Thymus (tissue), 11 donors: ENCODE results near the gene USPL1. TPM values are rescaled to one million over a fixed set of nuclear protein-coding genes. Genes with fewer than 3 reads are reported as not detected.

Experiments
- DNase-seq, 9 donors: peaks; one replicate each; pipeline ENCODE4 v3.0.0-alpha.2; 2013; ENCODE audit warnings: low spot score in 9 of 9, low read depth in 6 of 9, missing footprints in 1 of 9
- H3K27ac ChIP-seq, 2 donors: one replicate each; pipeline ENCODE4 v1.5.1; 2013; ENCODE audit warnings: control low read depth in 1 of 2, low read depth in 1 of 2, low read length in 1 of 2, mild to moderate bottlenecking in 1 of 2, moderate library complexity in 1 of 2
- H3K27me3 ChIP-seq, 2 donors: one replicate each; pipeline ENCODE4 v1.5.1; 2013; ENCODE audit warnings: low read length in 1 of 2; ENCODE audit not compliant: control insufficient read depth in 2 of 2, insufficient read depth in 1 of 2
- H3K36me3 ChIP-seq, 2 donors: one replicate each; pipeline ENCODE4 v1.5.1; 2013; ENCODE audit warnings: low read length in 1 of 2, mild to moderate bottlenecking in 1 of 2, moderate library complexity in 1 of 2; ENCODE audit not compliant: control insufficient read depth in 2 of 2, insufficient read depth in 2 of 2
- H3K4me1 ChIP-seq, 2 donors: one replicate each; pipeline ENCODE4 v1.5.1; 2013; ENCODE audit warnings: low read length in 2 of 2; ENCODE audit not compliant: control insufficient read depth in 2 of 2, insufficient read depth in 2 of 2
- H3K4me3 ChIP-seq, 2 donors: one replicate each; pipeline ENCODE4 v1.5.1; 2013; ENCODE audit warnings: low read length in 2 of 2, control low read depth in 1 of 2, mild to moderate bottlenecking in 1 of 2
- H3K9me3 ChIP-seq, 2 donors: one replicate each; pipeline ENCODE4 v1.5.1; 2013; ENCODE audit warnings: low read length in 1 of 2, mild to moderate bottlenecking in 1 of 2; ENCODE audit not compliant: control insufficient read depth in 2 of 2, insufficient read depth in 1 of 2
- WGBS: extraction: QIAGEN DNeasy Blood & Tissue Kit; methylation state at CpG from one replicate; pipeline ENCODE4 v1.1.7; 2013; 5-methylcytosine and 5-hydroxymethylcytosine counted together
- polyA plus RNA-seq: library from polyadenylated mRNA; stranded (reverse); fragments of 200-250 nt; gene quantifications from one replicate; pipeline ENCODE4 v1.2.3, GENCODE V29; 2013
- total RNA-seq: library from RNA; stranded (reverse); fragments of 120-200 nt; gene quantifications from one replicate; pipeline ENCODE4 v1.2.4, GENCODE V29; 2013
- donor health status: healthy.

Gene USPL1
- total and polyA plus RNA-seq, 2 donors: 18.4 to 19.3 TPM

- H3K9me3 ChIP-seq: no peaks in the 10 kb centered on the region
- 31% methylated on average over 11 of the region's 11 CpGs for WGBS
- H3K36me3 ChIP-seq: no peaks in the 10 kb centered on the region
- no peak overlapping the region for H3K4me3 ChIP-seq
- no peaks in the 10 kb centered on the region for H3K27me3 ChIP-seq
- DNase-seq: peak in 1 of 9 donors; percentile 43
- H3K4me1 ChIP-seq: peaks cover 0 to 14% of the 10 kb centered on the region in 2 donors
- H3K27ac ChIP-seq: no peak overlapping the region
These were observed 78.8 kb downstream of the USPL1 start for GRCh38 chr13:30696278-30697176.

GRCh38 chr13:30697177-30697953 lies 79.6 kb downstream of the USPL1 start:
- 88% methylated on average over 8 of the region's 8 CpGs for WGBS
- H3K36me3 ChIP-seq: no peaks in the 10 kb centered on the region
- no peaks in the 10 kb centered on the region for H3K9me3 ChIP-seq
- H3K27ac ChIP-seq: no peak overlapping the region
- no peaks in the 10 kb centered on the region for H3K27me3 ChIP-seq
- DNase-seq: no peak
- H3K4me1 ChIP-seq: peaks cover 0 to 17% of the 10 kb centered on the region in 2 donors
- no peak overlapping the region for H3K4me3 ChIP-seq

GRCh38 chr13:30697996-30698401 lies 80.3 kb downstream of the USPL1 start:
- DNase-seq: no peak
- H3K27me3 ChIP-seq: no peaks in the 10 kb centered on the region
- 85% methylated on average over 7 of the region's 7 CpGs for WGBS

GRCh38 chr13:30698488-30699005 lies 80.8 kb downstream of the USPL1 start:
- Histone ChIP-seq H3K4me3 (no peak overlapping the region), H3K4me1 (peaks cover 0 to 17% of the 10 kb centered on the region in 2 donors), H3K27ac (no peak overlapping the region), H3K36me3 (no peaks in the 10 kb centered on the region), H3K27me3 (no peaks in the 10 kb centered on the region), H3K9me3 (no peaks in the 10 kb centered on the region)
- DNase-seq: no peak
- 92% methylated on average over 15 of the region's 15 CpGs for WGBS

More at GRCh38 chr13:30697996-30698401, 80.3 kb downstream of the USPL1 start:
- H3K4me3 ChIP-seq: no peak overlapping the region
- H3K9me3 ChIP-seq: no peaks in the 10 kb centered on the region
- H3K36me3 ChIP-seq: no peaks in the 10 kb centered on the region
- no peak overlapping the region for H3K27ac ChIP-seq
- peaks cover 0 to 17% of the 10 kb centered on the region in 2 donors for H3K4me1 ChIP-seq

GRCh38 chr13:30700364-30700763 lies 82.6 kb downstream of the USPL1 start:
- H3K4me3 ChIP-seq: no peak overlapping the region
- WGBS: 39% methylated on average over 5 of the region's 5 CpGs
- no peaks in the 10 kb centered on the region for H3K36me3 ChIP-seq
- no peaks in the 10 kb centered on the region for H3K27me3 ChIP-seq
- H3K4me1 ChIP-seq: peaks cover 0 to 17% of the 10 kb centered on the region in 2 donors
- H3K9me3 ChIP-seq: no peaks in the 10 kb centered on the region
- no peak for DNase-seq
- H3K27ac ChIP-seq: no peak overlapping the region

- Histone ChIP-seq H3K27me3 (no peaks in the 10 kb centered on the region), H3K4me3 (no peak overlapping the region), H3K4me1 (peaks cover 0 to 3% of the 10 kb centered on the region in 2 donors), H3K36me3 (no peaks in the 10 kb centered on the region), H3K27ac (no peak overlapping the region), H3K9me3 (no peaks in the 10 kb centered on the region)
- WGBS: 95% methylated on average over 4 of the region's 4 CpGs
- DNase-seq: no peak
These were observed 84.3 kb downstream of the USPL1 start for GRCh38 chr13:30702006-30702405.

GRCh38 chr13:30704596-30704995 lies 86.9 kb downstream of the USPL1 start:
- WGBS: 91% methylated on average over 6 of the region's 6 CpGs
- Histone ChIP-seq H3K4me3 (no peak overlapping the region), H3K27ac (no peak overlapping the region), H3K9me3 (no peaks in the 10 kb centered on the region), H3K36me3 (no peaks in the 10 kb centered on the region), H3K4me1 (peaks cover 0 to 3% of the 10 kb centered on the region in 2 donors), H3K27me3 (no peaks in the 10 kb centered on the region)
- DNase-seq: no peak

GRCh38 chr13:30705680-30706079 lies 88.0 kb downstream of the USPL1 start:
- Histone ChIP-seq H3K4me1 (peaks cover 0 to 3% of the 10 kb centered on the region in 2 donors), H3K36me3 (no peaks in the 10 kb centered on the region), H3K27ac (no peak overlapping the region), H3K9me3 (no peaks in the 10 kb centered on the region), H3K27me3 (no peaks in the 10 kb centered on the region), H3K4me3 (no peak overlapping the region)
- WGBS: 96% methylated on average over 4 of the region's 4 CpGs
- DNase-seq: no peak

- H3K4me1 ChIP-seq: no peaks in the 10 kb centered on the region
- no peaks in the 10 kb centered on the region for H3K9me3 ChIP-seq
- WGBS: 88% methylated on average over 3 of the region's 3 CpGs
- no peak overlapping the region for H3K27ac ChIP-seq
- H3K36me3 ChIP-seq: no peaks in the 10 kb centered on the region
- no peaks in the 10 kb centered on the region for H3K27me3 ChIP-seq
- no peak for DNase-seq
- no peak overlapping the region for H3K4me3 ChIP-seq
These were observed 90.8 kb downstream of the USPL1 start for GRCh38 chr13:30708541-30708940.
